Measurements from ENCODE around the gene ATG101. TPM values are rescaled to one million over a fixed set of nuclear protein-coding genes. Genes with fewer than 3 reads are reported as not detected.

ATG101 gene
- polyA plus RNA-seq, 4 donors = 24.8 to 31.0 (median 28.3) TPM

DNA sequence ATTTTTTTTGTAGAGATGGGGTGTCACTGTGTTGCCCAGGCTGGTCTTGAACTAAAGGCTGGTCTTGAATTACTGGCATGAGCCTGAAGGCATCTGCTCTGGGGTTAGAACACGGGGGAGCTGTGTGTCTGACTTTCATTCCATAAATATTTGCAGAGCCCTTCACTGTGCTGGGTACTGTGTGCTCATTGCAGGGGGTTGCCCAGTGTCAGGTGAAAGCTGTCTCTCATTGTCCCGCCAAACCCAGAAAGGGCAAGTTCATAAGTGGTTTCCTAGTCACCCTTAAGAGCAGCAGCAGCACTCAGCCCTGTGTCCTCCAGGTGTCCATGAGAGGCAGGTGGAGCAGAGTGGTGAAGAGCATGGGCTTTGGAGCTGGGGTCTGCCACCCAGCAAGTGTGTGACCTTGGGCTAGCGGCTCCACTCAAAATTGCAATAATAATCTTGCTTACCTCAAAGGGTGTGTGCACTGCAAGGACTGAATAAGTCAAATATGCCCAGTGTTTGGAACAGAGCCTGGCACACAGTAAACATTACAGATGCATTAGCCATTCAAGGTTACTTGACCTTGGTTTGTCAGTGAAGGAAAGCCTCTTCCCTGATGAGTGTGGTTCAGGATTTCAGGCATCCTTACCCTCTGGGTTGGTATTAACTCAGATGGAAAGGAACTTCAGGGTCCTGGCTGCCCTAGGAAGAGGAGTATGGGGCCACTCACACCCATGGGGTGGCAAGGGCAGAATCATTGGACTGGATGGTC, 5.4 kb downstream of the ATG101 start:
- DNase-seq (ENCODE audit: low read depth in 4 of 4, low spot score in 2 of 4) = no peak

DNA sequence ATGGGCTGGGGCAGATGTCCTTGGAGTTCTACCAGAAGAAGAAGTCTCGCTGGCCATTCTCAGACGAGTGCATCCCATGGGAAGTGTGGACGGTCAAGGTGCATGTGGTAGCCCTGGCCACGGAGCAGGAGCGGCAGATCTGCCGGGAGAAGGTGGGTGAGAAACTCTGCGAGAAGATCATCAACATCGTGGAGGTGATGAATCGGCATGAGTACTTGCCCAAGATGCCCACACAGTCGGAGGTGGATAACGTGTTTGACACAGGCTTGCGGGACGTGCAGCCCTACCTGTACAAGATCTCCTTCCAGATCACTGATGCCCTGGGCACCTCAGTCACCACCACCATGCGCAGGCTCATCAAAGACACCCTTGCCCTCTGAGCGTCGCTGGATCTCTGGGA, 7.0 kb downstream of the ATG101 start:
- DNase-seq (ENCODE audit: low read depth in 4 of 4, low spot score in 2 of 4) = no peak

DNA sequence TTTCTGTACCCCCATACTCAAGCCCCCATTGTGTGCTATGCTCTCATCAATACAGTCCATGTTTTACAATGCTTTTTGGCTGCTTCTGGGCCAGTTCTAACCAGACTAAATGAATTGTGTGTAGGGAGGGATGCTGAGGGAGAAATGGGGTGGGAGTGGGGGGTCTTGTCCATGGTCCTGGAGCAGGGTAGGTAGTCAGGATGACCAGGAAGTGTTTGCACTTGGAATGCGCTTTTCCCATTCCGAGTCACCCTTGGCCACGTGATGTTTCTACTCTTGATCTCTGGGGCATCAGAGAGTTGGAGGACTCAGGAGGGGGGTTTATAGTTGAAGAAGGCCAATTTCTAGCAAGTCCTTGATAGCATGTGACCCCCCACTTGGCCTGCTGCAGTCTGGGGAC, 8.5 kb downstream of the ATG101 start:
- no peak for DNase-seq (ENCODE audit: low read depth in 4 of 4, low spot score in 2 of 4)

- DNase-seq (ENCODE audit: low read depth in 4 of 4, low spot score in 2 of 4) = no peak
Observed at GRCh38 chr12:52079576-52080402, 10.0 kb downstream of the ATG101 start, which contains the start of gene SMIM41. Gene SMIM41, plus strand, starts transcription at chr12:52079704. Its CDS starts 76 bp downstream, at chr12:52079780.

- no peak for DNase-seq (ENCODE audit: low read depth in 4 of 4, low spot score in 2 of 4)
Observed at GRCh38 chr12:52080403-52081251, 10.8 kb downstream of the ATG101 start.

DNA sequence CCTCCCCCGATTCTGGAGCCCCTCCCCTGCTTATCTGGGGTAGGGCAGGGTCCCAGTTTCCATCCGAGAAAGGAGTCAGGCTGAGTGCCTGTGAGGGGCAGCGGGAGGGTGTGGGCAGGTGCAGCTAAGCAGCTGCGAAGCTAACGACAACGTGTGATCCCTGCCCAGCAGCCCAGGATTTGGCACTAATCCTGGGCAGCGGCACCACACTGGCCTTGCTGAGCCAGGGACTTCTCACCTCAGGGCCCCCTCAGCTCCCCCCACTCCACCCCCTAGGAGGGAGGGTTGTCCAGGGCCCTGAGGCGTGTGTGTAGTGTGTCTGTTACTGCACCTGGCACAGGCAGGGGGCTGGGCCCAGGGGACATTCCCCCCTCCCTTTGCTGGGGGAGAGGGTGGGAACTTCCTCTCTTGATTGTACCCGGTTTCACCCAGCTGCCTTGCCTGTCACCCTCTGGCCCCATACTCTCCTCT, 11.5 kb downstream of the ATG101 start:
- no peak for DNase-seq (ENCODE audit: low read depth in 4 of 4, low spot score in 2 of 4)

DNA sequence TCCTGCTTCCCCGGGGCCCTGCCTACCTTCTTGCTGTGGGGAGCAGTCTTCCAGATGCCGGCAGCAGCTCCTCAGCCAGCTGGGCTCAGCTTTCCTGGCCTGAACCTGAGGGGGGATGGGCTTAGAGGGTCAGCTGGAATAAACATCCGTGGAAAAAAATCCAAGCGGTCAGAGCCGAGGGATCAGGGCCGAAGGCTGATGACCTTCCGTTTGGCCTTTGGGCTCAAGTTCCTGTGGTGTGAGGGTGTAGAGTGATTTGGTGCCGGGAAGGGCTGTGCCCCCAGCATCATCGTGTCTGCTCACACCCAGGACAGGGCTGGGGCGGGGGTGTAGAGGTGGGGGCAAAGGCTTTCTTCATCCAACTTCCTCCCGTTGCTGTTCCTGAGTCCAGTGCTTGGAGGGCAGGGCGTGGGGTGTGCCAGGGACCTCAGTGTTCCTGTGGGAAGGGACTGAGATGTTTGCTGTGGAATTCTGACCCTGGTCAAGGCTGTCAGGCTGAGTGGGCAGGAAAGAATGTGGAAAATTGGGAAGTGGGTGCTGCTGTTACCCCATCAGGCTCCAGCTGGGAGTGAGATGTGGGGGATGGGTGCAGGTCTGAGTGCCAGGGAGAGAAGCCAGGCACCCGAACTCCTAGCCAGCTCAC, 12.4 kb downstream of the ATG101 start:
- DNase-seq (ENCODE audit: low read depth in 4 of 4, low spot score in 2 of 4) = no peak

DNA sequence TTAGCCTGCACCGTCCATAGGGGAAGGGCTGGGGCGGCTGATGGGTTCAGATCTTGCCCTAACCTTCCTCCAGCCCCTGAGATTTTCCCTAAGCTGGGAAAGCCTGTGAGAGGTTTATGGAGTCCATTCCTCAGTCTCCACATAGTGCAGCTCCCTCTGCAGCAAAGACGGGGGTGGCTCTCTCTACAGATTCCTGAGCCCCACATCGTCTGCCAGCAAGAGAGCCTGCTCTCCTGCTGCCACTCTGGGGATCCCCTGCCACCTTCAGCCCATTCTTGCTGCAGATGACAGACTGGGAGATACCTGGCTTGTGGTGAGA, 12.8 kb downstream of the ATG101 start:
- DNase-seq (ENCODE audit: low read depth in 4 of 4, low spot score in 2 of 4) = no peak

GRCh38 chr12:52082988-52083637, 13.3 kb downstream of the ATG101 start:
- no peak for DNase-seq (ENCODE audit: low read depth in 4 of 4, low spot score in 2 of 4)

- no peak for DNase-seq (ENCODE audit: low read depth in 4 of 4, low spot score in 2 of 4)
Observed at GRCh38 chr12:52083638-52083996, 13.8 kb downstream of the ATG101 start.

DNA sequence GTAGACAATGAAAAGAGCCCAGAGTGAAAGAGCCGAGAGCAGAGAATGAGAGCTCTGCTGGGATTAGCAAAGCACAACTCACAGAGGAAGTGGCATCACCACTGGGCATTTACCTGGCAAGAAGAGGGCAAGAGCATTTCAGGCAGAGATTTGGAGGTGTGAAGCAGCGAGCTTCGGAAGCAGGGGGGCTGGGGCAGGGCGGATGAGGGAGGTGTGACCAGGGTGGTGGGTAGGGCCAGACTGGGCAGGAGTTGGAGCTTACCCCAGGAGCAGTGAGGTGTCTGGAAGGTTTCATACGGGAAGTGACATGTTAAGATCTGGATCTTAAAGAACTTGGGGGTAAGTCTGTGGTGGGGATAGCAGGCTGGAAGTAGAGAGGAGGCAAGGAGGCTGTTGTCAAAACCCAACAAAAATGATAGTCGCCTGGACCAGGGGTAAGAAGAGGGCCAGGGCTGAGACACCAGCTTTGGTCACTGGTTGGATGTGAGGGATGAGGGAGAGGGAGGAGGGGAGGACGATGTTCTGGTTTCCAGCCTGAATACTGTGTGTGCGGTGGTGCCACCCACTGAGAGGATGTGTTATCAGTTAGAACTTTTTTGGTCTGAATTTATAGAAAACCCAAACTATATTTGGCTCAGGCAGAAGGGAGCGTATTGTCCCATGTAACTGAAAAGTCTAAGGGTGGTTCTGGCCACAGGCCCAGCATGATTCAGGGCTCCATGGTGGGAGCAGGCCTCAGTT, 14.9 kb downstream of the ATG101 start:
- no peak for DNase-seq (ENCODE audit: low read depth in 4 of 4, low spot score in 2 of 4)

GRCh38 chr12:52085682-52086180, 16.0 kb downstream of the ATG101 start:
- no peak for DNase-seq (ENCODE audit: low read depth in 4 of 4, low spot score in 2 of 4)

GRCh38 chr12:52086366-52086765, 16.6 kb downstream of the ATG101 start:
- DNase-seq (ENCODE audit: low read depth in 4 of 4, low spot score in 2 of 4) = no peak

DNA sequence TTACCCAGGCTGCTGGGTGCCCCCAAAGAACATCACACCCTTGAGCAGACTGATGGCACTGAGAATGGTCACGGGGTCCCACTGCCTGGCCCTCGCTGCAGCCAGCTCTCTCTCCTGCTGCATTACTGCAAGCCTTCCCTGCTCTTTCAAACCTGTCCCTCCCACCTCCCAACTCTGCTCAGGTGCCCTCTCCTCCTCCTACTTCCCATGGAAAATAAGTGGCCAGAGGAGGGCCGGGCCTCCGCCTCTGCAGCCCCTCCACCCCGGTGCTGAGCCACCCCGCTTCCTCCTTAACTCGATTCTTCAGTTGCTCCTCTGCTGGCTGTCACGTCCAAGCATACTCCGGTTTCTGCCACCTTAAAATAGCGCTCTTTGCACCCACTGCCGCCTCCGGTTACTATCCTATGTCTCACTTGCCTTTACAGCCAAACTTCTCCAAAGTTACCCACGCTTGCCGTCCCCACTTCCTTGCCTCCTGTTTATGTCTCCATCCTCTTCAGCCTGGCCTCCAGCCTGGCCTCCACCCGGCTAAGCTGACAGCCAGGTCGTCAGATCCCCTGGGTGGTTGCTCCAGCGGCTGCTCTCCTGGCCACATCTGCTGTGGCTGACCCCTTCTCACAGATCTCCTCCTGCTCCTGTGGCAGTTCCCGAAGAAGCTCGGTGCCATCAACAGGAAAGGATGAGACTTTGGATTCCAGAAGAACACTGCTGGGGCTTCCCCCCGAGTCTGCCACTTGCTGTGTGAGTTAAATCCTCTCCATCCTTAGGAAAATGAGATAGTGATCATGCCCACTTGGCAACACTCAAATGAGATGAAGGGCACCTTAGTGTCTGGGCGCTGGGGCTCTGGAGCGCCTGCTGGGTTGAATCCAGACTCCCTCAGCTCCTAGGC, 17.4 kb downstream of the ATG101 start:
- DNase-seq (ENCODE audit: low read depth in 4 of 4, low spot score in 2 of 4) = no peak

GRCh38 chr12:52087961-52088820, 18.4 kb downstream of the ATG101 start:
- DNase-seq (ENCODE audit: low read depth in 4 of 4, low spot score in 2 of 4) = no peak

- DNase-seq (ENCODE audit: low read depth in 4 of 4, low spot score in 2 of 4) = no peak
Observed at GRCh38 chr12:52089491-52089890, 19.7 kb downstream of the ATG101 start.

DNA sequence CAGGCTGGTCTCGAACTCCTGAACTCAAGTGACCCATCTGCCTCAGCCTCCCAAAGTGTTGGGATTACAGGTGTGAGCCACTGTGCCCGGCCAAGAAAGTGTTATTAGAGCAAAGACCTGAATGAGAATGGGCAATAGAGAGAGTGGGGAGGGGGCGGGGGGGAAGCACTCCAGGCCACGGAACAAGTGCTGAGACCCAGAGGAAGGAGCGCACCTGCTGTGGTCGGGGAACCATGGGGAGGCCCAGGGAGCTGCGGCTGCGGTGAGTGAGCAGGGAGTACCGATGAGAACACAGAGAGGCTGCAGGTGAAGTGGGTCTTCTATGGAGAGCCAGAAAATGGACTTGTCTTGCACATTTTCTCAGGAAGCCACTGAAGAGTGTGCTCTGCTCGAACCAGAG, 20.5 kb downstream of the ATG101 start:
- DNase-seq (ENCODE audit: low read depth in 4 of 4, low spot score in 2 of 4) = no peak

Data from left renal cortex interstitium (tissue), 4 donors.